Stimulated activated CD4-positive, alpha-beta T cell treated with anti-CD3 and anti-CD28 coated beads, Interleukin-2, amount 100 ng/mL, for 4 hours (primary cell): ENCODE results near the gene SPRING1.

Experiments used
- DNase-seq: peaks from one replicate; pipeline ENCODE4 v3.0.0-alpha.2; 2020; ENCODE audit warnings: low read depth

SPRING1 gene

GRCh38 chr12:116739381-116739887 is 1.6 kb upstream of the SPRING1 start:
- no peak for DNase-seq

GRCh38 chr12:116736962-116737773 is 701 bp downstream of the SPRING1 start:
- no peak for DNase-seq

GRCh38 chr12:116735951-116736599 is 1.8 kb downstream of the SPRING1 start:
- no peak for DNase-seq

GRCh38 chr12:116735084-116735483 is 2.8 kb downstream of the SPRING1 start:
- DNase-seq = no peak

- no peak for DNase-seq
Observed at GRCh38 chr12:116734156-116734768, 3.6 kb downstream of the SPRING1 start.

- DNase-seq = no peak
Observed at GRCh38 chr12:116731801-116732200, 6.1 kb downstream of the SPRING1 start.

- DNase-seq = no peak
Observed at GRCh38 chr12:116727891-116728290, 10.0 kb downstream of the SPRING1 start.

- DNase-seq = no peak
Observed at GRCh38 chr12:116727261-116727660, 10.6 kb downstream of the SPRING1 start.

GRCh38 chr12:116726694-116727093 is 11.2 kb downstream of the SPRING1 start:
- no peak for DNase-seq

GRCh38 chr12:116722245-116722644 is 15.6 kb downstream of the SPRING1 start:
- DNase-seq = no peak

GRCh38 chr12:116719731-116720528 is 17.9 kb downstream of the SPRING1 start:
- DNase-seq = no peak

GRCh38 chr12:116718655-116719454 is 19.0 kb downstream of the SPRING1 start:
- no peak for DNase-seq

GRCh38 chr12:116717466-116718437 is 20.1 kb downstream of the SPRING1 start:
- no peak for DNase-seq

GRCh38 chr12:116714175-116714574 is 23.7 kb downstream of the SPRING1 start:
- DNase-seq = no peak

GRCh38 chr12:116713527-116713926 is 24.3 kb downstream of the SPRING1 start:
- no peak for DNase-seq

GRCh38 chr12:116712458-116713303 is 25.2 kb downstream of the SPRING1 start:
- DNase-seq = no peak

GRCh38 chr12:116710370-116711150 is 27.3 kb downstream of the SPRING1 start:
- no peak for DNase-seq

GRCh38 chr12:116709768-116710167 is 28.1 kb downstream of the SPRING1 start:
- no peak for DNase-seq
